Epithelial cell of prostate (primary cell): Measurements from ENCODE around the gene RNF222.
A peak's percentile ranks its signal among the peaks of the same experiment; 100 is the strongest.

Source experiments
- DNase-seq: peaks from one replicate; pipeline ENCODE4 v3.0.0-alpha.2; 2011; ENCODE audit warnings: low read depth, low spot score
- H3K27ac ChIP-seq: fragments of 450-650 bp; 2 replicates; pipeline ENCODE4 v1.5.1; 2017; ENCODE audit warnings: mild to moderate bottlenecking

RNF222 gene, protein sequence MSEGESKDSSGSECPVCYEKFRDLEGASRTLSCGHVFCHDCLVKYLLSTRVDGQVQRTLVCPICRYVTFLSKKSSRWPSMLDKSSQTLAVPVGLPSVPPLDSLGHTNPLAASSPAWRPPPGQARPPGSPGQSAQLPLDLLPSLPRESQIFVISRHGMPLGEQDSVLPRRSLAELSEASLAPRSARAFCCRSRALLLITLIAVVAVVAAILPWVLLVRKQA

DNA sequence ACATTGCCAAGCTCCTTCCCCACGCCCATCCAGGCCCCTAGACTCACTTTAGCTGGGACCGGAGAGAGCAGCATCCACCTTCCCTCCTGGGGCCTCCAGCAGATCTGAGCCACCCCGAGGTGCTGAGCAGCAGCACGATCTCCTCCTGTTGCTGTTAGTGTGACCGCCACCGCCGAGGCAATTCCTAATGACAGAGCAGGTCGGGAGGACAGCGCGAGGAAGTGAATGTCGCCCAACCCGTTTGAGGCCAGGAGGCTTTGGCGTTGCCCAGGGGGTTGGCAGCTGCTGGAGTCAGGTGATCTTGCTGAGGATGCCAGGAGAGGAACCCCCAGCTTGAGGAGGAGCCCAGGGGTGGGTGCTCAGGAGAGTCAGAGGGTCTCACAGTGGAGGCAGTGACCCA lies at the start of gene RNF222:
Gene RNF222 (minus strand): TSS at position 192 of the 400 bp plus-strand sequence. CDS start 4,366 bp downstream, outside the sequence.
- DNase-seq, result no peak

DNA sequence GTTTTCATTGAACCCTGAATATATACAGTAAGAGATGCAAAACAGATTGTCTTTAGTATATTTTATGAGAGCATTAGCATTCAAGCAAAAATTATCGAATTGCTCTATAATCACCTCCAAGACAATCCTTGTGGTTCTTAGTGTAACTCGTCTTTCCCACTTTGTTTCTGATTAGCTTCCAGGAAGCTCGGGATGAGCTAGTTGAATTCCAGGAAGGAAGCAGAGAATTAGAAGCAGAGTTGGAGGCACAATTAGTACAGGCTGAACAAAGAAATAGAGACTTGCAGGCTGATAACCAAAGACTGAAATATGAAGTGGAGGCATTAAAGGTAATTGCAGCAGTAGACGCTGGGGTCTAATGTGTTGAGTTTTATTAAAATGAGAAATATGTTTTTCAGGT lies 47.9 kb upstream of the RNF222 start:
- DNase-seq, result no peak

More for the DNA sequence above, at the start of gene RNF222:
- peak within 1 kb of the TSS; percentile 9 for H3K27ac ChIP-seq

DNA sequence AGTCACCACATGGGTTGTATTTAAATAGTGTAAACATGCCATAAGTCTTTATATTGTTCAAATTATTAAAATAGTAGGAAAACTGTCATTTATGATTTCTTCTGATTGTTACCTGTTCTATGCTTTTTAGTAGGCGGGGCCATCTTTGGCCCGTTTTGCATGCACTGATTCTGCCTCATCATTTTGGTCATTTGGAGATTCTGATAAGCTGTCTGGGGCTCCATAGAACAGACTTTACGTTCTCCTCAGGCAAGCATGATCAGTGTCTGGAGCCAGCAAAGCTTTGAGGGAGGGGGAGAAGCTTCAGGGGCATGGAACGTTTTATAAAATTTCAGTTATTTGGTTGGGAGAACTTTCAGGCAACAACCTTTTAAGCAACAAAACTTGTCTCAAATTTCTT lies 46.9 kb upstream of the RNF222 start:
- no peak for DNase-seq
- H3K27ac ChIP-seq, result no peak overlapping the region

More for the DNA sequence above, 47.9 kb upstream of the RNF222 start:
- H3K27ac ChIP-seq, result no peak overlapping the region

DNA sequence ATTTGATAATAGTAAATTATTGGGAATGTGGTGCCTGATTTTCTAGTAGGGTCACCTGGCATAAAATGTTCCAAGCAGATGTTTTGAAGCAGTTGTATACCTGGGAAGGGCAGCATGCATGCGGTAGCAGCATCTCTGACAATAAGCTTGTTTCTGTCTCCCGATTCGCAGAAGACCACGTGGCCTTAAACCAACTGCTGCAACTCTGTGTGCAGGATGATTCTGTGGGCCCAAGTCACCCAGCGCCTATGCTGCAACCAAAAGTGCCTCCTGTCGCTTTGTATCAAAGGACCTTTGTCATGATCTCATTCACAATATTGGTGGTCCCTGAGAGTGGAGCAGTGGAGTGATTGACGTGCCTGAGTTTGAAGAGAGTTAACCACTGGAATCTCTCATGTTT lies 46.1 kb upstream of the RNF222 start:
- H3K27ac ChIP-seq, result no peak overlapping the region
- DNase-seq, result no peak

DNA sequence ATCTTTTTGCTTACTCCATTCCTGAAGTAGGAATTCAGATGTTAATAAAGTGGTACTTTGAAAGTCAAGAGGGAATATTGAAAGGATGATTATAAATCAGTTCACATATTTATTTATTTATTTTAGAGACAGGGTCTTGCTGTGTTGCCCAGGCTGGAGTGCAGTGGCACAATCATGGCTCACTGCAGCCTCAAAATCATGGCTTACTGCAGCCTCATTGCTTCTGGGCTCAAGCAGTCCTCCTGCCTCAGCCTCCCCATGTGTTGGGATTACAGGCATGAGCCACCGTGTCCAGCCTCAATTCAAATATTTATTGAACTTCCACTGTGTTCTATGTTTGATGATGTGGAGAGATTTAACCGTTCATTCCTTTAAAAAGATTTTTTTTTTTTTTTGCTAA lies 44.7 kb upstream of the RNF222 start:
- no peak overlapping the region for H3K27ac ChIP-seq
- no peak for DNase-seq

DNA sequence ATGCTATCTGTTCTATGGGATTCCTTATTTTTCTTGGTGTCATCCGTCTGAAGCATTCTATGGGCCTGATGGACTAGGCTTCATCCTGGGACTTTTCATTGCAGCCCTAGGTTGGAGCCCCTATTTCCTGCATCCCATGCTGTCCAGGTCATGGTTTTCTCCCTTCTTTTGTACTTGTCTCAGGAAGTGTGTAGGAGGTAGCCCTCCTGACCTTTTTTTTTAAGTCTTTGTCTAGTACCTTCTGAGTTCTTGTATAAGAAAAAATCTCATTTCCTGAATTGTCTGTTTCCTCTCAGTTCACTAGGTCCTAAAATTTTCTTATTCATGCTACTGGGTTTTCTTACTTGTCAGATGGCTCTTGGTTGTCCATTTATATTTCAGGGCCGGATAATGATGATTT lies 44.1 kb upstream of the RNF222 start:
- DNase-seq, result no peak
- no peak overlapping the region for H3K27ac ChIP-seq

DNA sequence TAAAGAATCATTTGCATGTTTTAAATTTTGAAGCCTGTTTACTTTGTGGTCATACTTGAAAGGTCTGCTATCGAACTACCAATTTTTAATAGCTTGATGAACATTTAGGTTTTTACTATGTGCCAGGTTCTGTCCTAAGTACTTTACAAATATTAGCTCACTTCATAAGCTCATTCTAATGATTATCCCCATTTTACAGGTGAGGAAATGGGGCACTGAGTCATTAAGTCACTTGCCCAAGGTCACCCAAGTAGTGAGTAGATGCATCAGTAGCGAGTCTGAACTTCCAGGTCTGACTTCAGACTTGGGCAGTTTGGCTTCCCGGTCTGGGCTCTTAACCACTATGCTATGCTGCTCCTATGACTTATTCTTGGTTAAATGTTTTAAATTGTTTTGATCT lies 42.1 kb upstream of the RNF222 start:
- DNase-seq, result no peak
- H3K27ac ChIP-seq, result no peak overlapping the region

DNA sequence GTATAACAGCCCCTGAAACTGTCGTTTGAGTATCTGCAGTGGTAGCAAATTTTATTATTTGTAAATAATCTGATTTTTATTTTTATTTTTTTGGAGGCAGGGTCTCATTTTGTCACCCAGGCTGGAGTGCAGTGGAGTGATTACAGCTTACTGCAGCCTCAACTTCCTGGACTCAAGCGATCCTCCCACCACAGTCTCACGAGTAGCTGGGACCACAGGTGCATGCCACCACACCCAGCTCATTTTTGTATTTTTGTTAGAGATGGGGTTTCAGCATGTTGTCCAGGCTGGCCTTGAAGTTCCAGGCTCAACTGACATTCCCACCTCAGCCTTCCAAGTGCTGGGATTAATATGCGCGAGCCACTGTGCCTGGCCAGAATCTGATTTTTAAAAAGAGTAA lies 40.8 kb upstream of the RNF222 start:
- no peak for DNase-seq
- H3K27ac ChIP-seq, result no peak overlapping the region

DNA sequence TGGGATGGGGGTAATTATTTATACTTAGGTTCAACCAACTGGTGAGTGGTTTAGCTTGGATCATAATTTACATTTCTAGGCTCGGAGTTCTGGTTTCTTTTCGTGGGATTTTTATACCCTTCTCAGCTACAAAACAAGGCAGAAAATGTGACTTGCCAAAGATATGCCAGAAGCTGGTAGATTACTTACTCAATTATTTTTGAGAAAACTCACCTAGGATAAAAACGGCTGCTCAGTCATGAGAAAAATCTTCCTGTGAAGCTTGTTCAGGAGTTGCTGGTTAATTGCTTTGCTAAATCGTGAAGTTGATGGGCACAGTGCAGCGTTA lies 39.2 kb upstream of the RNF222 start:
- H3K27ac ChIP-seq, result peak overlapping the region; percentile 94
- no peak for DNase-seq

DNA sequence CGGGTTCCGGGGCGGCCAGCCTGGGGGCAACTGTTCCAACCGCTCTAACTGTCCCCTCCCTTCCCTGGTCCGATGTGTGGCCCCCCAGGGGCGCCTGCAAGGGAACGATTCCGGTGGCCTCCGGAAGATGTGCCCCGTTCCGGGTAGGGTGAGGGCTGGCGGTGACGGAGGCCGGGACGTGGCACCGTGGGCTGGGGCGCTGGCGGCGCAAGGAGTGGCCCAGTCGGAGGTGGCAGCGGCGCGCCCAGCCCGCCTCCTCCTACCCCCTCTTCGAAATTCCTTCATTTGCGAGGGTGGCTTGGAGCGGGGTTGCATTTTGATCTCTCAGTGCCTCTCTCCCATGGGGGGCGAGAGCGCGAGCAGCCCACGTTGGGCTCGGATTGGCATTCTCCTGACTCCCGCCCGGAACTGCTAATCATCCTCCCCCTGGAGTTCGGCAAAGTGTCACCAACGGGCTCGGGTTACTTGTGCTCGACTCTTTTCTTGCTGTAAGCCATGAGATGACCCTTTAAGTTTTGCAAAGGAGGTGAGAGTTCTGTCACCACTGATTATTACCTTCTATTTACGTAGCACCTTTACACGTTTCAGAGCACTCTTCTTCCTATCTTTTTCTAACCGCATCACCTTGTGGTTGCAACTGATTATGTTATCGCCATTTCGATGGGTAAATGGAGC lies 38.7 kb upstream of the RNF222 start:
- no peak for DNase-seq
- peak overlapping the region; percentile 94 for H3K27ac ChIP-seq

DNA sequence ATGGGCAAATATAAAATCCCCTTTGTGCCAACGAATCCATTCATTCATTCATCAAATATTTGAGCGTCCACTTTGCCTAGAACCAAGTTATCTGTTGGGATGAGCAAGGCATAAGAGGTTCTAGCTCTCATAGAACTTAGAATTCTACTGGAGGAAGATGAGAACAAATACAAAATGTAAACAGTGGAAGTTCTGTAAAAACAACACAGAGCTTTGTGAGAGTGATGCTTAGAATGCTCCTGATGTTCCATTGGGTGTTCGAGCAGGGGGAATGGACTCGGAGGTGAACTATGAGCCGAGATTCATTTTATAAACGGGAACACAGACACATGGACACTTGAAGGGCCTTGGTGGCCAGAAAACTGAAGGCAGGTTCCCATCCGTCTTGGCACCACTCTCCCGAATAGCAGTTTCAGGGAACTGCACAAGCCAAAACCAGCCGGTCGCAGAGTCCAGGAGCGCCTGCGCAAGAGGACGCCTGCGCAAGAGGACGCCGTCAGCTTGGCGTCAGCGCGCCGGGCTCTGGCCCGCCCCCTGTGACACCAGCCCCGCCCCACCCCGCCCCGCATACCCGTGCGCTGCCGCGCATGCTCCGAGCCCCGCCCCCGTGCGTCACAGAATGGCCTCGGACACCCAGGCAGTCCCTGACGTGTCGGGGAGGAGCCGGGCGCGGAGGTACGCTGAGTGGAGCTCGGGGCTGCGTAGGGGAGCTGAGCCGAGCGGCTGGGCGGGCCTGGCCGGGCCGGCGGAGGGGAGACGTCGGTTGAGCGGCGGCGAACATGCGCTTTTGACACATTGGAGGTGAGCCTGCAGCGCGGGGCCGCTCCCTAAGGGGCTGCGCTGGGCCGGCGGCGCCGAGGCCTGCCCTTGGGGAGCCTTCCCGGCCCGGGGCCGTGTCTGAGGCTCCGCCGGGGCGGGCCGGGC lies 37.9 kb upstream of the RNF222 start, which contains the start of gene NDEL1:
Gene NDEL1 (plus strand): TSS at position 640 of the 924 bp plus-strand sequence. CDS start 8,388 bp downstream, outside the sequence.
- peak within 1 kb of the TSS; percentile 94 for H3K27ac ChIP-seq
- DNase-seq, result peak; percentile 85

DNA sequence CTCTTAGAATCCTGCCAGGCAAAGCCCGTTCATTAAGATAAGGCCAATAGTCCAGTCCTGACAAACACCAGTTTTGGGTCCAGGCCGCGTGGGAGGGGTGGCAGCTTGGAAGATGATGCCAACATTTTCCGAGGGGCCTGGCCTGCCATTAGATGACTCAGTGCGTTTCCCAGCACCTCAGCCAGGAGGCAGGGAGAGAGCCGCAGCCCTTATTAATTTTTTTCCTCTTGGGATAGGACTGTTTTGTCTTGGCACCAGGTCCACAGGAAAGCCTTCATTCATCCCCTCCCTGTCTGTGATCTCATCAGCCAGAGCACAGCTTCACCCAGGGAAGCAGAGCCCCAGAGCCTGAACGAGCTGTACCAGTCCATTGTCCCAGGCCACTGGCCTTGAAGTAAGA lies 33.3 kb upstream of the RNF222 start:
- DNase-seq, result no peak

DNA sequence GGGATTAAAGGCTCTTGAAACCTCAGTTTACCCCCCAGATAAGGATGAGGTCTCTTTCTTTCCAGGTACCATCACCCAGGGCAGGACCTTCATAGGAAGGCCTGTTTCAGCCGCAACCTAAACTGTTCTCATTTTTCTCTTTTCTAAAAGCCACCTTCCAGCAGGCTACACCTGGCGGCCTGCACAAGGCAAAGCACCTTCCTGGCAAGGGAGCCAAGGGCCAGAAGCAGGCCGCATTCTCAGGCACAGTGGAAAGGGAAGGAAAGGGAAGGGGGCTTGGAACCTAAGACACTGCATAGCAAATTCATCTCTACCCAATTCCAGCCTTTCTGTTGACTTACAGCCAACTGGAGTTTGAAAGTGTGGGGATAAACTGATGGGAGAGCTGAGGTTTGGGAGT lies 29.2 kb upstream of the RNF222 start:
- DNase-seq, result no peak
- peak overlapping the region; percentile 4 for H3K27ac ChIP-seq

More for the DNA sequence above, 33.3 kb upstream of the RNF222 start:
- no peak overlapping the region for H3K27ac ChIP-seq

DNA sequence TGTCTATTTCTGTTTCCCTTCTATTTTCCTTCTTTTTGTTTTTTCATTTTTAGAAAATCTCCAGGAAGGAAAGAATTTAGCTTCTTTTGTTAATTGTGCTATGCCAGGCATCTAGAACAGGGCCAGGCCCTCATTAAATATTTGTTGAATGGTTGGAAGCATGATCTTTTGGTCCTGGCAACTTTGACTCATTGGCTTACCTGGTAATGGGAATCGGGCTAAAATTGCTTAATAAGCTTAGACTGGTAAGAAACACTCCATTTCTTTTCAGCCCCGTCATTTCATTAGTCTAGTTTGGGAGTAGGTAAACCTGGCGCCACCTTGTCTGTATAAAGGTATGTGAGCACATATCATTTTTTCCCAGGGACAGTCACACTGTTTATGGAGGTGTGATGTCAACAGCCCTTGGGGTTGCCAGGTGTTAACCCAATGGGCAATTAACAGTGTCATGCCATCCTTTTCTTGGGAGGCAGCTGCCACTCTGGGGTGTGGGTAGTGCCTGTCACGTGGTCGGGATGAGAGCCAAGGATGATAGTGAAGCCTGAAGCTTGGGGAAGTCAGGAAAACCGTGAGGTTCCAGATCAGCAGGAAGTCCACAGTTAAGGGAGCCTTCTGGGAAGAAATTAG lies 28.6 kb upstream of the RNF222 start:
- no peak for DNase-seq
- H3K27ac ChIP-seq, result peak overlapping the region; percentile 4

DNA sequence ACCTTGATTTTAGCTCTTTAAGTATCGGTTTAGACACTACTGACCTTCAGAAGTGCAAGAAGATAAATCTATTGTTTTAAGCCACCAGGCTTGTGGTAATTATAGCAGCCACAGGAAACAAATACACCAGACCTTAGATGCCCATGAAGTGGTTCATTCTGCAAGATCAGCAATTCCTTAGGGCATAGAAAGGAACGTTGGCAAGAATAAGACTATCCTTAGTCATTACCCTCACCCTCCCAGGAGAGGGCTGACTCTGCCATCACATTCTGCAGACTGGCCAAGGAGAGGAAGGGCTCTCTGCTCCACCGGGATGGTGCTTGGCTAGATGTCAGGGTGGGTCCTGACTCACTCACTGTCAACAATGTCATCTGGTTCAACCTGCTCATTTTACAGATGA lies 23.9 kb upstream of the RNF222 start:
- DNase-seq, result no peak
- no peak overlapping the region for H3K27ac ChIP-seq

DNA sequence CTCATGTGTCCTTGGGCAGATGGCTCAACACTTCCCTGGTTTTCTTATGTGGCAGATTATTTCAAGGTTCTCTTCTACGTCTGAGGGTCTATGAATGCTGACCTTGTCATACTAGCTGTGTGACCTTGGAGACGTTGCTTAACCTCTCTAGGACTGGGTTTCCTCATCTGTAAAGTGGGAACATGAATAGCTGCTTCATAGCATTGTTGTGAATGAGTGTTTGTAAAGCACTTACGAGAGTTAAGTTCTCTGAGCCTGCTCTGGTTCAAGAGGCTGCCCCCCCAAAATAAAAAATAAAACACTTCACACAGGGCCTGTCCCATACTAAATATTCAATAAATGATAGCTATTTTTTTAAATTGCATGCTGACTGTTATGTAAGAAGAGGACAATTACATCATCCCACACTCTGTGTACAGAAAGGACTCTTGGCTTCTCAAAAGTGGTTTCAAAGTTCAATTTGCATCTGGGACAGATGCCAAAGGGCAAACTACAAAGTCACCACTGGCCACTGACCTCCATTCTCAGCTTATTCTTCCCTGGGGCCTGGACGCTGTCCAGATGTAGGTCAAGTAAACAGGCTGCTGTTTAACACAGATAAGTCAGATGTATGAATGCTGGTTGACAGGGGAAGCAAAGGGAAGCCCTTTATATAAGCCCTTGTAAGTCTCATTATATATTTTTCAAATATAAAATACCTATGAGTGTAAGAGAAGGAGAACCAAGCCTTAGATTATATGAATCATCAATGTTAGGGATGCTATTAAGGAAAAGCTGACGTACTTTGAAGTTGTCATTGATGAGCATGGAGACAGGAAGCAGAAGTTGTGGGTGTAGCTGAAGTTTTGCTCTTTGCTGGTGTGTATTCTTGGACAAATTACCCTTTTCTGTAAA lies 22.7 kb upstream of the RNF222 start:
- DNase-seq, result no peak

DNA sequence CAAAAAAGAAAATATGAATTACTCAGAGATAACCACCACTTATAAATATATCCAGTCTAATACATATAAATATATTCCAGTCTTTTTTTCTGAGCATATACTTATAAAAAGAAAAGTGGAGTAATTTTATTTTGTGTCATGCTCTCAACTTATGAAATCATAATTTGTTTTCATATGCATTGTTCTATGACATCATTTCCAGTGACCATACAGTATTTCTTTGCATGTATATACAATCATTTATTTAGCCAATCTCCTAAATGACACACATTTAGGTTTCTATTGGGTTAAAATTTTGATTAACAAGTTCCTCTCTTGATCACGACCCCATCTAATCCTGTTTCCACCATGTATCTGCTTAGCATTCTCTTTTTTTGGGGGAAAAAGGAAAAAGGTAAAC lies 21.7 kb upstream of the RNF222 start:
- H3K27ac ChIP-seq, result no peak overlapping the region
- DNase-seq, result no peak

More for the DNA sequence above, 22.7 kb upstream of the RNF222 start:
- no peak overlapping the region for H3K27ac ChIP-seq

DNA sequence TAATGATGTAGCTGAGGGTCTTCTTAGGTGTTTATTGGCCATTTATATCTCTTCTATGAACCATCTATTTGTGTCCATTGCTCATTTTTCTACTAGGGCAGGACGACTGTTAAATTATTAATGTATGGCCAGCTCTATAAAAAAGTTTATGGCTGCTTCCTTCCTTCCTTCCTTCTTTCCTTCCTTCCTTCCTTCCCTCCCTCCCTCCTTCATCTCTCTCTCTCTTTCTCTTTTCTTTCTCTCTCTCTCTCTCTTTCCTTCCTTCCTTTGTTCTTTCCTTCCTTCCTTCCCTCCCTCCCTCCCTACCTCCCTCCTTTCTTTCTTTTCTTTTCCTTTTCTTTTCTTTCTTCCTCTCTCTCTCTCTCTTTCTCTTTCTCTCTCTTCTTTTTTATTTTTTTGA lies 20.8 kb upstream of the RNF222 start:
- H3K27ac ChIP-seq, result no peak overlapping the region
- no peak for DNase-seq

DNA sequence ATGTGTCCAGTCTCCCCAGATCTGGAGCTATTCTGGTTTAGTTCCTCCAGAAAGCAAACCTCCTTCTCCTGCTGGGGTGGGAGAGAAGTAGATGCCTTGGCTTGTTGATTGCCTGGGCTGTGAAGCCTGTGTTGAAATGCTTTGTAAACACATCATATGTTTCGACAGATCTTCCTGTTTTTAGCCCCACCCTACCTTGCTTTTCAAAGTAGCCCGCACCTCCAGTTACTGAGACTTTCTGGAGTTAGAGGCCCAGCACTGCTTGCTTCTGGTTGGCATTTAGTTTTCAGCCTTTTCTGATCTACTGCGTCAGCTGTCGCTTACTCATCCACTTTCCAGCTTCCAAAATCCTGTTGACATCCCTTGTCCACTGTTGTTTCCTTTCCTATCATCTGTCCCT lies 20.2 kb upstream of the RNF222 start:
- DNase-seq, result no peak

DNA sequence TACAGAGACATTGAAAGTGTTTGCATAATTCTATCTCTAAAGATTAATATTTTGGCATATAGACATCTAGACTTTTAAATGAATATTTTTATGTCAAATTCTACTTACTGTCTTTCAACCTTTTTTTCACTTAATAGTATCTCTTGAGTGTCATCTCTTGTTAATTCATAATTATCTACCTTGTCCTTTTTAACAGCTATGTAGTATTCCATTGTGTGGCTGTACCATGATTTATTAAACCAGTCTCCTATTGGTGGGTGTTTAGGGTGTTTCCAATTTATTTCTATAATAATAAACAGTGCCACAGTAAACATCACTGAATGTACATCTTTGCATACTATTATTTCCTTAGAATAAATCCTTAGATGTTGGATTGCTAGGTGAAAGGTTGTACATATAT lies 16.3 kb upstream of the RNF222 start:
- no peak for DNase-seq
- H3K27ac ChIP-seq, result no peak overlapping the region

More for the DNA sequence above, 20.2 kb upstream of the RNF222 start:
- peak overlapping the region; percentile 16 for H3K27ac ChIP-seq
